Activated naive CD4-positive, alpha-beta T cell treated with Interleukin-2 at 50 U/mL for 16 hours (primary cell): ENCODE data around the gene CDH1.
"Not testable (repeated sequence)": the region's sequence is repeated elsewhere in the genome, so short reads cannot be mapped to it uniquely, and the experiment has no call there.

ENCODE experiments used
- DNase-seq: peaks from one replicate; pipeline ENCODE4 v3.0.0-alpha.2; 2020

CDH1 gene

GRCh38 chr16:68737046-68737729 lies at the start of gene CDH1:
CDH1 (plus strand) TSS chr16:68737292; CDS start chr16:68737416, 124 bp downstream.
- peak; percentile 22 for DNase-seq

GRCh38 chr16:68689921-68690320 lies 47.2 kb upstream of the CDH1 start:
- DNase-seq: no peak

GRCh38 chr16:68695575-68695974 lies 41.5 kb upstream of the CDH1 start:
- DNase-seq: no peak

GRCh38 chr16:68696514-68696913 lies 40.6 kb upstream of the CDH1 start:
- no peak for DNase-seq

GRCh38 chr16:68698091-68698490 lies 39.0 kb upstream of the CDH1 start:
- no peak for DNase-seq

- DNase-seq: no peak
Measured at GRCh38 chr16:68700120-68700519, 37.0 kb upstream of the CDH1 start.

GRCh38 chr16:68700831-68701230 lies 36.3 kb upstream of the CDH1 start:
- DNase-seq: no peak

GRCh38 chr16:68704232-68704867 lies 32.7 kb upstream of the CDH1 start:
- peak; percentile 63 for DNase-seq

GRCh38 chr16:68707340-68708152 lies 29.5 kb upstream of the CDH1 start:
- no peak for DNase-seq

GRCh38 chr16:68710211-68710610 lies 26.9 kb upstream of the CDH1 start:
- no peak for DNase-seq

GRCh38 chr16:68711421-68712139 lies 25.5 kb upstream of the CDH1 start:
- DNase-seq: no peak

- DNase-seq: no peak
Measured at GRCh38 chr16:68713361-68713760, 23.7 kb upstream of the CDH1 start.

GRCh38 chr16:68715471-68715870 lies 21.6 kb upstream of the CDH1 start:
- DNase-seq: no peak

GRCh38 chr16:68716516-68716915 lies 20.6 kb upstream of the CDH1 start:
- not testable (repeated sequence) for DNase-seq

GRCh38 chr16:68717684-68718083 lies 19.4 kb upstream of the CDH1 start:
- DNase-seq: no peak

- DNase-seq: no peak
Measured at GRCh38 chr16:68718590-68718989, 18.5 kb upstream of the CDH1 start.

- DNase-seq: peak; percentile 8
Measured at GRCh38 chr16:68719993-68720489, 17.1 kb upstream of the CDH1 start.

GRCh38 chr16:68722119-68723024 lies 14.7 kb upstream of the CDH1 start:
- DNase-seq: no peak

GRCh38 chr16:68724797-68725196 lies 12.3 kb upstream of the CDH1 start:
- DNase-seq: no peak

GRCh38 chr16:68728523-68728922 lies 8.6 kb upstream of the CDH1 start:
- DNase-seq: no peak

GRCh38 chr16:68731637-68732036 lies 5.5 kb upstream of the CDH1 start:
- DNase-seq: no peak
